HG02973 (cell line): ENCODE results near the gene GPALPP1.
"Not testable (repeated sequence)": the region's sequence is repeated elsewhere in the genome, so short reads cannot be mapped to it uniquely, and the experiment has no call there.

ENCODE experiments used
- ATAC-seq: cut with Tn5 transposase; IDR thresholded peaks from one replicate; pipeline ENCODE4 v1.9.1; 2021; ENCODE audit warnings: moderate library complexity; ENCODE audit not compliant: unreplicated experiment

Gene GPALPP1

GRCh38 chr13:45060062-45060461 is 70.7 kb downstream of the GPALPP1 start:
- no peak for ATAC-seq

- no peak for ATAC-seq
These were observed 74.0 kb downstream of the GPALPP1 start for GRCh38 chr13:45063261-45063860.

- ATAC-seq = not testable (repeated sequence)
These were observed 74.6 kb downstream of the GPALPP1 start for GRCh38 chr13:45063889-45064288.

GRCh38 chr13:45064889-45065288 is 75.6 kb downstream of the GPALPP1 start:
- ATAC-seq = no peak

- ATAC-seq = no peak
These were observed 79.0 kb downstream of the GPALPP1 start for GRCh38 chr13:45068036-45069001.

- no peak for ATAC-seq
These were observed 84.5 kb downstream of the GPALPP1 start for GRCh38 chr13:45073809-45074208.

GRCh38 chr13:45074721-45075120 is 85.4 kb downstream of the GPALPP1 start:
- ATAC-seq = no peak

GRCh38 chr13:45078003-45078402 is 88.7 kb downstream of the GPALPP1 start:
- ATAC-seq = no peak
